H9 (cell line): ENCODE measurements around the gene TTC14. TPM values are rescaled to one million over a fixed set of nuclear protein-coding genes. Genes with fewer than 3 reads are reported as not detected.

Experiments
- DNase-seq: peaks from one replicate; pipeline ENCODE4 v3.0.0-alpha.2; 2017
- H2AFZ ChIP-seq: one replicate; pipeline ENCODE4 v1.6.1; 2013; ENCODE audit warnings: mild to moderate bottlenecking, low read length, control low read depth, moderate library complexity
- H2AK5ac ChIP-seq: 2 replicates; pipeline ENCODE4 v1.6.1; 2013; ENCODE audit warnings: low read length, control low read depth, mixed read lengths; ENCODE audit not compliant: insufficient read length
- H2BK120ac ChIP-seq: one replicate; pipeline ENCODE4 v1.6.1; 2013; ENCODE audit warnings: low read depth, mild to moderate bottlenecking, low read length, control low read depth, inconsistent platforms; ENCODE audit not compliant: poor library complexity, severe bottlenecking
- H2BK12ac ChIP-seq: 2 replicates; pipeline ENCODE4 v1.6.1; 2013; ENCODE audit warnings: low read length, control low read depth, mixed read lengths, low read depth; ENCODE audit not compliant: insufficient read length
- H2BK15ac ChIP-seq: 2 replicates; pipeline ENCODE4 v1.6.1; 2013; ENCODE audit warnings: low read depth, low read length, control low read depth
- H2BK20ac ChIP-seq: one replicate; pipeline ENCODE4 v1.6.1; 2013; ENCODE audit warnings: low read depth, mild to moderate bottlenecking, low read length, control low read depth, inconsistent platforms; ENCODE audit not compliant: poor library complexity, severe bottlenecking
- H2BK5ac ChIP-seq: 2 replicates; pipeline ENCODE4 v1.6.1; 2013; ENCODE audit warnings: low read length, control low read depth, mixed read lengths; ENCODE audit not compliant: insufficient read length
- H3K14ac ChIP-seq: 2 replicates; pipeline ENCODE4 v1.6.1; 2013; ENCODE audit warnings: low read length, control low read depth; ENCODE audit not compliant: insufficient read depth
- H3K18ac ChIP-seq: 2 replicates; pipeline ENCODE4 v1.6.1; 2013; ENCODE audit warnings: low read depth, mild to moderate bottlenecking, mixed read lengths, low read length, control low read depth; ENCODE audit not compliant: insufficient read length
- H3K23ac ChIP-seq: 2 replicates; pipeline ENCODE4 v1.6.1; 2013; ENCODE audit warnings: low read length, control low read depth, mixed read lengths, low read depth; ENCODE audit not compliant: insufficient read length
- H3K23me2 ChIP-seq: 2 replicates; pipeline ENCODE4 v1.6.1; 2013; ENCODE audit warnings: low read depth, mild to moderate bottlenecking, mixed read lengths, low read length, control low read depth; ENCODE audit not compliant: insufficient read length, poor library complexity, severe bottlenecking
- H3K27ac ChIP-seq: 2 replicates; pipeline ENCODE4 v1.5.1; 2013; ENCODE audit warnings: low read length, control low read depth, mixed read lengths, low read depth; ENCODE audit not compliant: insufficient read length
- H3K27me3 ChIP-seq: 2 replicates; pipeline ENCODE4 v1.6.1; 2013; ENCODE audit warnings: low read length, control low read depth, inconsistent platforms; ENCODE audit not compliant: insufficient read depth
- H3K4ac ChIP-seq: 2 replicates; pipeline ENCODE4 v1.6.1; 2013; ENCODE audit warnings: low read depth, mild to moderate bottlenecking, control low read depth, inconsistent platforms, low read length, moderate library complexity
- H3K4me1 ChIP-seq: 2 replicates; pipeline ENCODE4 v1.6.1; 2013; ENCODE audit warnings: low read length, control low read depth, inconsistent platforms; ENCODE audit not compliant: insufficient read depth
- H3K4me2 ChIP-seq: 2 replicates; pipeline ENCODE4 v1.6.1; 2013; ENCODE audit warnings: low read length, control low read depth, mixed read lengths; ENCODE audit not compliant: insufficient read length, insufficient read depth
- H3K56ac ChIP-seq: 2 replicates; pipeline ENCODE4 v1.6.1; 2013; ENCODE audit warnings: low read depth, mild to moderate bottlenecking, mixed read lengths, low read length, control low read depth; ENCODE audit not compliant: insufficient read length
- H3K79me1 ChIP-seq: 2 replicates; pipeline ENCODE4 v1.6.1; 2013; ENCODE audit warnings: low read depth, mild to moderate bottlenecking, moderate library complexity, low read length, control low read depth, inconsistent platforms; ENCODE audit not compliant: insufficient read depth, poor library complexity, severe bottlenecking
- H3K79me2 ChIP-seq: 2 replicates; pipeline ENCODE4 v1.6.1; 2013; ENCODE audit warnings: low read length, control low read depth, inconsistent platforms; ENCODE audit not compliant: insufficient read depth
- H3K9ac ChIP-seq: 2 replicates; pipeline ENCODE4 v1.6.1; 2013; ENCODE audit warnings: low read length, control low read depth, mixed read lengths; ENCODE audit not compliant: insufficient read length; ENCODE audit errors: extremely low read depth
- H3K9me3 ChIP-seq: one replicate; pipeline ENCODE4 v1.6.1; 2013; ENCODE audit warnings: low read depth, low read length, inconsistent platforms; ENCODE audit not compliant: control insufficient read depth
- H3T11ph ChIP-seq: one replicate; pipeline ENCODE4 v1.6.1; 2013; ENCODE audit warnings: mild to moderate bottlenecking, low read length, control low read depth, inconsistent platforms
- H4K20me1 ChIP-seq: one replicate; pipeline ENCODE4 v1.6.1; 2013; ENCODE audit not compliant: control insufficient read depth, insufficient read length, insufficient read depth
- H4K5ac ChIP-seq: 2 replicates; pipeline ENCODE4 v1.6.1; 2013; ENCODE audit warnings: low read depth, mild to moderate bottlenecking, mixed read lengths, low read length, control low read depth; ENCODE audit not compliant: insufficient read length
- H4K8ac ChIP-seq: replicated peaks from 2 replicates; pipeline ENCODE4 v1.6.1; 2013; ENCODE audit warnings: low read length, control low read depth, mixed read lengths, low read depth; ENCODE audit not compliant: insufficient read length
- H4K91ac ChIP-seq: 2 replicates; pipeline ENCODE4 v1.6.1; 2013; ENCODE audit warnings: low read depth, mild to moderate bottlenecking, moderate library complexity, mixed read lengths, low read length, control low read depth; ENCODE audit not compliant: insufficient read length
- H3K27ac Mint-ChIP-seq, 3 experiments: 2 replicates in 2 of 3; 3 replicates in 1 of 3; pipeline ENCODE4 v1.8.0; 2020 to 2021; ENCODE audit warnings: mixed read lengths in 3 of 3, mild to moderate bottlenecking in 1 of 3, moderate library complexity in 1 of 3
- H3K27me3 Mint-ChIP-seq: 2 replicates; pipeline ENCODE4 v1.8.0; 2021; ENCODE audit warnings: low read depth, mild to moderate bottlenecking, moderate library complexity, mixed read lengths
- H3K36me3 Mint-ChIP-seq, 3 experiments: 2 replicates in 2 of 3; 3 replicates in 1 of 3; pipeline ENCODE4 v1.8.0; 2020 to 2021; ENCODE audit warnings: low read depth in 3 of 3, mixed read lengths in 3 of 3; ENCODE audit not compliant: insufficient read depth in 1 of 3
- H3K4me1 Mint-ChIP-seq, 2 experiments: 2 replicates each; pipeline ENCODE4 v1.8.0; 2020; ENCODE audit warnings: mixed read lengths in 2 of 2
- H3K4me3 Mint-ChIP-seq, 2 experiments: 2 replicates in 1 of 2; 3 replicates in 1 of 2; pipeline ENCODE4 v1.8.0; 2020 to 2021; ENCODE audit warnings: mild to moderate bottlenecking in 2 of 2, mixed read lengths in 2 of 2, moderate library complexity in 1 of 2
- H3K9me3 Mint-ChIP-seq, 2 experiments: 2 replicates in 1 of 2; 3 replicates in 1 of 2; pipeline ENCODE4 v1.8.0; 2020; ENCODE audit warnings: mild to moderate bottlenecking in 2 of 2, mixed read lengths in 2 of 2, moderate library complexity in 1 of 2
- CTCF ChIP-seq: fragments of 200-600 bp; sonication (generic); conservative IDR thresholded peaks from 3 replicates; pipeline ENCODE4 v1.8.0; 2021; ENCODE audit warnings: antibody characterized with exemption, mild to moderate bottlenecking
- WGBS: extraction: QIAGEN DNeasy Blood & Tissue Kit; methylation state at CpG from one replicate; pipeline ENCODE4 v1.1.7; 2013; ENCODE audit warnings: missing lambda C conversion rate, low lambda C conversion rate, mixed read lengths; ENCODE audit not compliant: insufficient read length; ENCODE audit errors: extremely low coverage; 5-methylcytosine and 5-hydroxymethylcytosine counted together
- total RNA-seq: library from RNA; stranded (reverse); gene quantifications from 2 replicates; pipeline ENCODE4 v1.2.1, GENCODE V29; 2021

Gene TTC14
- total RNA-seq, 1 experiment from 2014 or later, result 28.4 TPM

- H3K4me2 ChIP-seq, result no peak overlapping the region
- Mint-ChIP-seq H3K27ac (no peak overlapping the region), H3K36me3 (no peaks in the 10 kb centered on the region; a peak in 2 of 7 replicates), H3K4me3 (no peak overlapping the region), H3K9me3 (peaks cover 2 to 3% of the 10 kb centered on the region in 2 experiments; a peak in 2 of 5 replicates), H3K4me1 (peaks cover 8 to 10% of the 10 kb centered on the region in 2 experiments), H3K27me3 (no peaks in the 10 kb centered on the region)
- H3K4me1 ChIP-seq, result no peaks in the 10 kb centered on the region; the same call in 1 of the 2 replicates
- no peaks in the 10 kb centered on the region for H3K23me2 ChIP-seq
- H3K79me1 ChIP-seq, result no peaks in the 10 kb centered on the region
- H4K91ac ChIP-seq, result no peak overlapping the region
- H3K23ac ChIP-seq, result no peak overlapping the region
- TF ChIP-seq CTCF, result no peak
- H3K14ac ChIP-seq, result no peak overlapping the region
- H3K27me3 ChIP-seq, result no peaks in the 10 kb centered on the region
- H3T11ph ChIP-seq, result no peak overlapping the region
- H3K56ac ChIP-seq, result no peak overlapping the region
- no peak overlapping the region for H3K27ac ChIP-seq
- H3K9me3 ChIP-seq, result no peaks in the 10 kb centered on the region
- H3K9ac ChIP-seq, result no peak overlapping the region
- H2BK5ac ChIP-seq, result no peak overlapping the region
- no peak overlapping the region for H4K8ac ChIP-seq
- DNase-seq, result no peak
- no peak overlapping the region for H2BK12ac ChIP-seq
- no peak overlapping the region for H2AK5ac ChIP-seq
- H4K20me1 ChIP-seq, result no peaks in the 10 kb centered on the region
- no peak overlapping the region for H4K5ac ChIP-seq
- H2BK20ac ChIP-seq, result no peak overlapping the region
- no peak overlapping the region for H3K18ac ChIP-seq
- no CpG with 5 or more reads among the region's 3 CpGs for WGBS
- no peaks in the 10 kb centered on the region for H3K79me2 ChIP-seq
- H2BK120ac ChIP-seq, result no peak overlapping the region
- H2AFZ ChIP-seq, result no peak overlapping the region
- no peak overlapping the region for H2BK15ac ChIP-seq
- no peak overlapping the region for H3K4ac ChIP-seq
Measured at GRCh38 chr3:180575571-180575970, 26.4 kb upstream of the TTC14 start.
